IPS-18a (cell line): Measurements from ENCODE around the gene B3GNT2.
"Not testable (repeated sequence)": the region's sequence is repeated elsewhere in the genome, so short reads cannot be mapped to it uniquely, and the experiment has no call there.

Experiments
- H3K27ac ChIP-seq: one replicate; pipeline ENCODE4 v1.5.1; 2013; ENCODE audit warnings: low read length
- H3K27me3 ChIP-seq: one replicate; pipeline ENCODE4 v1.6.1; 2013; ENCODE audit warnings: mild to moderate bottlenecking, low read length; ENCODE audit not compliant: control insufficient read depth, insufficient read depth
- H3K36me3 ChIP-seq: one replicate; pipeline ENCODE4 v1.6.1; 2013; ENCODE audit warnings: low read depth, low read length; ENCODE audit not compliant: control insufficient read depth
- H3K4me1 ChIP-seq: one replicate; pipeline ENCODE4 v1.6.1; 2013; ENCODE audit warnings: low read depth, low read length; ENCODE audit not compliant: control insufficient read depth
- H3K4me3 ChIP-seq: one replicate; pipeline ENCODE4 v1.5.1; 2013; ENCODE audit warnings: low read length
- H3K9ac ChIP-seq: one replicate; pipeline ENCODE4 v1.6.1; 2013; ENCODE audit warnings: mild to moderate bottlenecking, low read length, moderate library complexity
- H3K9me3 ChIP-seq: one replicate; pipeline ENCODE4 v1.6.1; 2013; ENCODE audit warnings: low read depth, low read length; ENCODE audit not compliant: control insufficient read depth

B3GNT2 gene

GRCh38 chr2:62250239-62250638 is 54.3 kb downstream of the B3GNT2 start:
- Histone ChIP-seq H3K27ac (no peak overlapping the region), H3K4me3 (no peak overlapping the region), H3K4me1 (no peaks in the 10 kb centered on the region), H3K9me3 (no peaks in the 10 kb centered on the region), H3K27me3 (no peaks in the 10 kb centered on the region), H3K36me3 (no peaks in the 10 kb centered on the region), H3K9ac (no peak overlapping the region)

DNA sequence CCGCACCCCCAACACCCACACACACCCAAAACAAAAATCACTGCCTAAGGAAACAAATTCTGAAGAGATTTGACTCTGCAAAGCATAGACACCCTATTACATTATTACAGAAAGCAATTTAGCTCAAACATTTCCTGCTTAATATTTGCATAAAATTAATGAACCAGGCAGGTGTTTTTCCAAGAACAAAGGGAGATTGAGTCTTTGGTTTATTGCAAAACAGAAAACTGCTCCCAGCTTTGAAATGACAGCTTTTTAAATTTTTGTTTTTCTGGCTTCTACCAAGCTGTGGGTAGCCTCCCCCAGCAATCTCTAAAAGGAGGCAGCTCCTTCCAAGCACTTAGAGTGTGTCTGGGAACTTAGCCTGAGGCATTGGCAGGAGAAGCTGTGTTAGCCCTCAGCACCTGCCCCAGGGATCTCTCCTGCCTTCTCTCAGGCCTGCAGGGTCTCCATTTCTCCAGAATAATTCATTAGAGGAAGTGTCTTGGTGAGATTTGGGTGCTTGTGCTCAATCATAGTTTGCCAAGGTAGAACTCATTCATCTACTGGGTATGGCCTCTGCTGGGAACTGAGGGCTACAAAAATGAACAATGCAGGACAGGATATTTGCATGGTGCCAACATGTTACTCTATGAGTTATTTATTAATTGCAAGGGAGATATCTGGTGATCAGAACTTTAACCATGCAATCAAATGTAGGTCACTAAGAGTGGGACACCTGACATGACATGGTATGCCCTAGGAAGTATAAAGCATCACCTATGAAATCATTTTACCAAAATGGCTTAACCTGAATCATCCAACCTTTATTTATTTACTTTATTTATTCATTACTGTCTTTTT is 58.7 kb downstream of the B3GNT2 start:
- Histone ChIP-seq H3K4me3 (no peak overlapping the region), H3K36me3 (no peaks in the 10 kb centered on the region), H3K27me3 (no peaks in the 10 kb centered on the region), H3K27ac (no peak overlapping the region), H3K9me3 (no peaks in the 10 kb centered on the region), H3K4me1 (no peaks in the 10 kb centered on the region), H3K9ac (no peak overlapping the region)

DNA sequence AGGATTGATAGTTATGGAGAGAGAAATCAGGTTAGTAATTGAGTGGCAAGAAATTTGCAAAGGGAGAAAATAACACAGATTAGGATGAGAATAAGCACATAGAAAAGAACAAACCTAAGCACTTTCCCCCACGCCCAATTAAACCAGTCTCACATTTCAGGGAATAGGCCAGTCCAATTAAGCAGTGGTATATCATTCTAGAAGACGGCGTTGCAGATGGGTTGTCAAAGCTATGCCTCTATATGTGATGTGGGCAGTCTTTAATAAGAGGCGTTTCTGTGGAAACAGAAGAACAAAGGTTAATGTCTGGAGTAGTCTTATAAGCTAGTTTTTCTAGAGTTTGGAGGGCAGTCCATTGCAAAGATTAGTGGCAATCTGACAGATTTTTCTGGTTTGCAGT is 61.6 kb downstream of the B3GNT2 start:
- H3K9ac ChIP-seq = no peak overlapping the region
- H3K36me3 ChIP-seq = no peaks in the 10 kb centered on the region
- no peak overlapping the region for H3K27ac ChIP-seq
- no peaks in the 10 kb centered on the region for H3K27me3 ChIP-seq
- H3K9me3 ChIP-seq = no peaks in the 10 kb centered on the region
- H3K4me3 ChIP-seq = no peak overlapping the region
- peaks cover under 1% of the 10 kb centered on the region for H3K4me1 ChIP-seq

- H3K27me3 ChIP-seq = no peaks in the 10 kb centered on the region
- H3K27ac ChIP-seq = no peak overlapping the region
- no peak overlapping the region for H3K9ac ChIP-seq
Observed at GRCh38 chr2:62263076-62263715, 67.3 kb downstream of the B3GNT2 start.

GRCh38 chr2:62264186-62264585 is 68.3 kb downstream of the B3GNT2 start:
- Histone ChIP-seq H3K4me1 (peaks cover 18% of the 10 kb centered on the region), H3K27me3 (no peaks in the 10 kb centered on the region), H3K4me3 (no peak overlapping the region), H3K27ac (no peak overlapping the region), H3K9ac (no peak overlapping the region), H3K9me3 (no peaks in the 10 kb centered on the region), H3K36me3 (no peaks in the 10 kb centered on the region)

More at GRCh38 chr2:62263076-62263715, 67.3 kb downstream of the B3GNT2 start:
- H3K4me3 ChIP-seq = no peak overlapping the region
- H3K4me1 ChIP-seq = peaks cover 18% of the 10 kb centered on the region
- no peaks in the 10 kb centered on the region for H3K36me3 ChIP-seq
- H3K9me3 ChIP-seq = no peaks in the 10 kb centered on the region

DNA sequence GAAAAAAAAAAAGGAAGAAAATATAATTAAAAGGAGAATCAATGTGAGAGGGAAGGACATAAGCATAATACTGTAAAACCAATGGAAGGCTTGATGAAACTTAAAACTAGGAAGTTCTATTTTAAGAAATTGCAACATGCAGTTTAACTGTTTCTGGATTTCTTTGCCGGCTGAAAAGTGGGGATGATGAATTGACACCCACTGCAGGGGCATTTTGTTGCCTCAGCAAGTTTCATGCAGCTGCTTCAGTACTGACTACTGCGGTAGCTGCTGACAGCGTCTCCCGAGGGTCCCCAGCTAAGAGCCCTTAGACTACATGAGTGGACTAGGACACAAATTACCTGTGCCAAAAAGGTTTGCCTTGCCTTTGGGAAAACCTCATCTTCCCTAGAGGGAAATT is 69.2 kb downstream of the B3GNT2 start:
- no peaks in the 10 kb centered on the region for H3K9me3 ChIP-seq
- H3K4me1 ChIP-seq = peaks cover 18% of the 10 kb centered on the region
- H3K27me3 ChIP-seq = no peaks in the 10 kb centered on the region
- no peak overlapping the region for H3K4me3 ChIP-seq
- H3K36me3 ChIP-seq = no peaks in the 10 kb centered on the region
- H3K9ac ChIP-seq = no peak overlapping the region
- no peak overlapping the region for H3K27ac ChIP-seq

GRCh38 chr2:62266433-62267038 is 70.6 kb downstream of the B3GNT2 start:
- H3K9me3 ChIP-seq = no peaks in the 10 kb centered on the region
- H3K4me1 ChIP-seq = peaks cover 18% of the 10 kb centered on the region
- H3K27me3 ChIP-seq = no peaks in the 10 kb centered on the region
- H3K36me3 ChIP-seq = no peaks in the 10 kb centered on the region
- H3K9ac ChIP-seq = no peak overlapping the region
- no peak overlapping the region for H3K4me3 ChIP-seq
- no peak overlapping the region for H3K27ac ChIP-seq

DNA sequence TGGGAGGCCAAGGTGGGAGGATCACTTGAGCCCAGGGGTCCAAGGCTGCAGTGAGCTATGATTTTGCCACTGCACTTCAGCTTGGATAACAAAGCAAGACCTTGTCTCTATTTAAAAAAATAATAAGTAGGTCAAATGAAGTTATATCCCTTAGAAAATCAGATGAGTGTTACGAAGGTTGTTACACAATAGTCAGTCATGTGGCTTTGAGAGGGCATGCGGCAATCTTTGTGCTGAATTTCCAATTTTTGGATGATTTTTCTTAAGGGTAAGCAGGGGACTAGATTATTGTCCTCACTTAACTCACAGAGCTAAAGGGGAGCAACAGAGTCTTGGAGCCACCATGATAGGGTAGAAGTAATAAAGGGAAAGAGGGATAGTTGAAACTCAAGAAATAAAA is 71.8 kb downstream of the B3GNT2 start:
- no peak overlapping the region for H3K27ac ChIP-seq
- no peak overlapping the region for H3K9ac ChIP-seq
- peaks cover 15% of the 10 kb centered on the region for H3K4me1 ChIP-seq
- H3K36me3 ChIP-seq = no peaks in the 10 kb centered on the region
- no peaks in the 10 kb centered on the region for H3K27me3 ChIP-seq
- no peaks in the 10 kb centered on the region for H3K9me3 ChIP-seq
- no peak overlapping the region for H3K4me3 ChIP-seq

DNA sequence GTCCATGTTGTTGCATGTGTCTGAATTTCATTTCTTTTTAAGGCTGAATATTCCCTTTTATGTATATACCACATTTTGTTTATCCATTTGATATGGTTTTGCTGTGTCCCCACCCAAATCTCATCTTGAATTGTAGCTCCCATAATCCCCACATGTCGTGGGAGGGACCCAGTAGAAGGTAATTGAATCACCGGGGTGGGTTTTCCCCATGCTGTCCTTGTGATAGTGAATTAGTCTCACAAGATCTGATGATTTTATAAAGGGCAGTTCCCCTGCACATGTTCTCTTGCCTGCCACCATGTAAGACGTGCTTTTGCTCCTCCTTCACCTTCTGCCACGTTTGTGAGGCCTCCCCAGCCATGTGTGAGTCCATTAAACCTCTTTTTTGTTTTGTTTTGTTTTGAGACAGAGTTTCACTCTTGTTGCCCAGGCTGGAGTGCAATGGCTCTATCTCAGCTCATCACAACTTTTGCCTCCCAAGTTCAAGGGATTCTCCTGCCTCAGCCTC is 72.8 kb downstream of the B3GNT2 start:
- not testable (repeated sequence) for H3K4me3 ChIP-seq, H3K27me3 ChIP-seq, H3K4me1 ChIP-seq, H3K9me3 ChIP-seq, H3K9ac ChIP-seq, H3K36me3 ChIP-seq, H3K27ac ChIP-seq

DNA sequence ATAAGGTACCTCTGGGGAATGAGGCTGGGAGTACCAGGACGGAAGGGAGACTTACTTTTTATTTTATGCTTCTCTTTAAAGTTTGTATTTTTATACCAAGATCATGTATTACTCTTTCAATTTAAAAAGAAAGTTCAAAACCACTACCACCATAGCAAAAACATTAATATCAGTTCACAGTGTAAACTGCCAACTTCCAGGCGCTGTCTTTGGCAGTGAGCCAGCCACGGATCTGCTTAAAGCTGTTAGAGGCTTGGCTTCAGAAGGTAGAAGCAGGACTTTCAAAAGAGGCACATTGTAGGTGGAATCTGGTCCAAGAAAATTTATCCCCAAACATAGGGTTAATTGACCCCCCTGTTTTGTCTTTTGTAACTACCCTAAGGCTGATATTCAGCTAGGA is 74.8 kb downstream of the B3GNT2 start:
- Histone ChIP-seq H3K4me1 (peaks cover 9% of the 10 kb centered on the region), H3K9ac (no peak overlapping the region), H3K27me3 (no peaks in the 10 kb centered on the region), H3K27ac (no peak overlapping the region), H3K36me3 (no peaks in the 10 kb centered on the region), H3K9me3 (no peaks in the 10 kb centered on the region), H3K4me3 (no peak overlapping the region)
